ENCODE data around the gene MPC1. TPM values are rescaled to one million over a fixed set of nuclear protein-coding genes. Genes with fewer than 3 reads are reported as not detected.

MPC1 gene
- total RNA-seq, 1 donor from 2014 or later = 14.3 TPM

DNA sequence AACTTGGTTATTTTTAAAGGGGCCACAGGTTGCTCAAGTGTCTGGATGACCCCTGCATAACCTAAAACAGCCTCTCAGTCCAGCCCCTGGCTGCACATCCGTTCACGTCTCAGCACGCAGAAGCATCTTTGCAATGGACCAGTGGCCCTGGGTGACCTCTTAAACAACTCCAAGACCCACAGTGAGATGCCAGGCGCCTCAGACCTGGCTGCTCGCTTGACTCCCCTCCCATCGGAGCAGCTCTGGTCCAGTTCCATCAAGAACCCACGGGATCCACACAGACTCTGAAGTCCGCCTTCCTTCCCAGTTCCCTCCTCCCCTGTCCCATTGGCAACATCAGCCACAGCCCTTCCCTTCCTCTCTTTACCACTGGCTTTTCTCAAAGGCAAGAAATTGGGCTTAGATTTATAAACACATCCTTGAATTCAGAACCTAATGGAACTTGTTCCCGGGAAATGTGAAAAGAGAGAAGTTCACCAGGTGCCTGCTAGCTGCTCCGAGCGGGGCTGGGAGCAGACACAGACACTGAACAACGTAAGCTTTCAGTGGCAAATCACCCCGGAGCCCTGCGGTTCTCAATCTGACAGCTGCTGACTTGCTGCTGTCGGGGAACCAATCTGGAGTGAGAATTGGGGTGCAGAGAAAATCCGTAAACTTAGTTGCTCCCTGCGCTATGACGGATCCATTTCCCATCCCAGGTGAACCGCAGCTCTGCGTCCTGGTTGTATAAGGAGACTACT is 39.6 kb upstream of the MPC1 start:
- Mint-ChIP-seq H3K27ac (no peak overlapping the region), H3K4me3 (no peak overlapping the region), H3K36me3 (peaks cover 6% of the 10 kb centered on the region), H3K27me3 (ENCODE audit: low read depth) (no peaks in the 10 kb centered on the region), H3K4me1 (peaks cover 6% of the 10 kb centered on the region), H3K9me3 (no peaks in the 10 kb centered on the region)
- DNase-seq (ENCODE audit: low spot score in 2 of 2, unreplicated experiment in 2 of 2) = no peak
- TF ChIP-seq CTCF (IDR thresholded peaks at IDR 0.05; ENCODE audit: unreplicated experiment) = no peak

DNA sequence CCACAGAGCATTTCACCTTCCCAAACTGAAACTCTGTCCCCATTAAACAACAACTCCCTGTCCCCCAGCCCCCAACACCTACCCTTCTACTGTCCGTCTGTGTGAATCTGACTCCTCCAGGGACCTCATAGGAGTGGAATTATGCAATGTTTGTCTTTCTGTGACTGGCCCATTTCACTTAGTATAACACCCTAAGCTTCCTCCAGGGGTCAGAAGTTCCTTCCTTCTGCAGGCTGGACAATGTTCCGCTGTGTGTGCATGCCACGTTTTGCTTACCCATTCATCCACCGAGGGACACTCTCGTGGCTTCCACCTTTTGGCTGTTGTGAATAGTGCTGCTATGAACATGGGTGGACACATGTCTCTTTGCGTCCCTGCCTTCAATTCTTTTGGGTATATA is 37.6 kb upstream of the MPC1 start:
- Mint-ChIP-seq H3K9me3 (peaks cover 4% of the 10 kb centered on the region), H3K27me3 (ENCODE audit: low read depth) (no peaks in the 10 kb centered on the region), H3K27ac (no peak overlapping the region), H3K4me3 (no peak overlapping the region), H3K36me3 (peaks cover 6% of the 10 kb centered on the region), H3K4me1 (peaks cover 6% of the 10 kb centered on the region)
- no peak for DNase-seq (ENCODE audit: low spot score in 2 of 2, unreplicated experiment in 2 of 2)
- no peak for TF ChIP-seq CTCF (IDR thresholded peaks at IDR 0.05; ENCODE audit: unreplicated experiment)

DNA sequence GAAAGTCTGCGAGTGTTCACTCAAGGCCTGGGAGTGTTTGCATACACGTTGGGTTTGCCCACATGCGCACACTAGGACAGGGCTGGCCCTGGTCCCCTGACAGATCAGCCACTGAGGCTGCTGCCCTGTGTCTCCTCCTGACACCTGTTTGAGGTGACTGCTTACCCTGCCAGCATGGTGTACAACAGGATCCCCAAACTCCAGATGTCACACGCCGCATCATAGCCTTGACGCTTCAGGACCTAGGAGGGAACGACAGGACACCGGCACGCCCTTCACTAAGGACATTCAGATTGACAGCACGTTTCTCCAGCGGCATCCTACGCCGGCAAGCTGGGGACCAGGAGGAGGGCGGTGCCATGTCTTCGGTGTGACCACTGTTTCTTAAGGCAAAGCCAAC is 37.0 kb upstream of the MPC1 start:
- H3K4me1 Mint-ChIP-seq = peaks cover 6% of the 10 kb centered on the region
- peaks cover 4% of the 10 kb centered on the region for H3K9me3 Mint-ChIP-seq
- H3K36me3 Mint-ChIP-seq = peaks cover 8% of the 10 kb centered on the region
- no peak overlapping the region for H3K4me3 Mint-ChIP-seq
- H3K27ac Mint-ChIP-seq = no peak overlapping the region
- H3K27me3 Mint-ChIP-seq (ENCODE audit: low read depth) = no peaks in the 10 kb centered on the region
- no peak for TF ChIP-seq CTCF (IDR thresholded peaks at IDR 0.05; ENCODE audit: unreplicated experiment)
- DNase-seq (ENCODE audit: low spot score in 2 of 2, unreplicated experiment in 2 of 2) = no peak

DNA sequence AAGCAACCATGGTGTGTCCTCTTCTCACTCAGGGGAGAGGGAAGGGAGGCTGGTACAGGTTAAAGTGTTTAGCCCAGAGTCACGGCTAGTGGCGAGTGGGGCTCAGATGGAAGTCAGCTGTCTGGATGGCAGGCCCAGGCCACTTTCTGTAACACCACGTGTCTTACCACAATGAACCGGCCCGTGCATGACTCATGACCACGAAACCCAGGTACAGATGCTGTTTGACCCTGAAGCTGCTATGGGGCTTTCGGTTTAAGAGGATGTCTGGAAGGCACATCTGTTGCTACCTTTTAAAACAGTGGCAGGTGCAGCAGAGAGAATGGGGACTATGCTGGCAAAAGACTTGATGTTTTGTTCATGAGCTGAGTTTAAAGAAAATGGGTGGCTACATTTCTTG is 36.5 kb upstream of the MPC1 start:
- Mint-ChIP-seq H3K36me3 (peaks cover 8% of the 10 kb centered on the region), H3K4me1 (peaks cover 6% of the 10 kb centered on the region), H3K27me3 (ENCODE audit: low read depth) (no peaks in the 10 kb centered on the region), H3K27ac (no peak overlapping the region), H3K9me3 (peaks cover 4% of the 10 kb centered on the region), H3K4me3 (no peak overlapping the region)
- no peak for TF ChIP-seq CTCF (IDR thresholded peaks at IDR 0.05; ENCODE audit: unreplicated experiment)
- DNase-seq (ENCODE audit: low spot score in 2 of 2, unreplicated experiment in 2 of 2) = no peak

DNA sequence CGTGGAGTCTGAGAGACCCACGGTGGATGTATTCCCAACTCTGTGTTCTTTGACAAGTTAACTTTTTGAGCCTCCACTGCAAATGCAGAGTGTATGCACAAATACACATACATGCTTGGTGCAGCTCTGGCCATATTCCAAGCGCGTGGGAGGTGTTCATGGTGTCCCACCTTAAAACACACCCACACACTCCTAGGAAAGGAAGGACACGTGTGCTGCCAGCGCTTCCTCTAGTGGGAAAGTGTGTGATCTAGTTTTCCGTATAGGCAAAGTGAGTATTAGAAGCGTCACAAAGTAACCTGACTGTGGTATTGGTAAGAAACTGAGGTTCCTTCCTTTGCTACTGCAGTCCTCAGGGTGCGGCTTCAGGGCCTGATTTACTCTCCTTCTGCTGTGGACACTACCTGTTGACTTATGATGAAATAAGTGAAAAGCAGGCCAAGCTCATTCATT is 36.0 kb upstream of the MPC1 start:
- H3K4me3 Mint-ChIP-seq = no peak overlapping the region

More for the DNA sequence above, 36.0 kb upstream of the MPC1 start:
- Mint-ChIP-seq H3K4me1 (peaks cover 3% of the 10 kb centered on the region), H3K27me3 (ENCODE audit: low read depth) (no peaks in the 10 kb centered on the region), H3K9me3 (peaks cover 4% of the 10 kb centered on the region), H3K27ac (no peak overlapping the region), H3K36me3 (peaks cover 8% of the 10 kb centered on the region)
- no peak for TF ChIP-seq CTCF (IDR thresholded peaks at IDR 0.05; ENCODE audit: unreplicated experiment)
- no peak for DNase-seq (ENCODE audit: low spot score in 2 of 2, unreplicated experiment in 2 of 2)
